HepG2 (cell line): ENCODE measurements around the gene U2AF2. TPM values are rescaled to one million over a fixed set of nuclear protein-coding genes. Genes with fewer than 3 reads are reported as not detected.
A peak's percentile ranks its signal among the peaks of the same experiment; 100 is the strongest.

Experiments used
- ATAC-seq: fragments of 200-7000 bp; cut with Tn5 transposase; 3 replicates; pipeline ENCODE4 v1.9.1; 2020; ENCODE audit warnings: mild to moderate bottlenecking, moderate library complexity
- BruUV-seq: library from RNA; stranded (reverse); fragments of 400-500 nt; replicated peaks from 2 replicates; lab custom pipeline; 2021; lab: Mats Ljungman, UMichigan
- CTCF ChIA-PET: fragments of 300-600 bp; formaldehyde crosslinking; extraction: SDS; loops from one replicate; lab custom pipeline; 2021; ENCODE audit warnings: low total read pairs, inconsistent platforms, low intra/inter-chr PET ratio; lab: Yijun Ruan, JAX
- POLR2A ChIA-PET: fragments of 350-600 bp; sonication (Branson Sonifier 250); formaldehyde crosslinking; loops from one replicate; lab custom pipeline; 2020; ENCODE audit warnings: antibody characterized with exemption, inconsistent platforms; lab: Yijun Ruan, JAX
- DNase-seq: peaks from one replicate; pipeline ENCODE4 v3.0.0-alpha.2; 2015; ENCODE audit warnings: low spot score
- FAIRE-seq: peaks from 3 replicates; lab custom pipeline; 2011; peaks lifted over from hg19 to GRCh38; lab: Jason Lieb, UNC
- H2AFZ ChIP-seq: one replicate; pipeline ENCODE4 v1.6.1; 2011; ENCODE audit warnings: low read length, inconsistent platforms
- H3K27ac ChIP-seq: fragments of 300-600 bp; 3 replicates; pipeline ENCODE4 v1.8.0; 2011; ENCODE audit warnings: mixed run types, mild to moderate bottlenecking, mixed read lengths, low read length, inconsistent platforms; ENCODE audit not compliant: insufficient read depth; ENCODE audit errors: extremely low read length
- H3K27me3 ChIP-seq, 2 experiments: fragments of 200-600 bp in 1 of 2; 2 replicates in 1 of 2; 3 replicates in 1 of 2; pipeline versions ENCODE4 v1.6.0 to v1.8.0; 2011; ENCODE audit warnings: low read length in 2 of 2, mild to moderate bottlenecking in 2 of 2, moderate library complexity in 2 of 2, inconsistent platforms in 1 of 2; ENCODE audit not compliant: insufficient read depth in 2 of 2, control insufficient read depth in 1 of 2
- H3K36me3 ChIP-seq, 2 experiments: fragments of 200-600 bp in 1 of 2; replicated peaks in 1 of 2; 2 replicates in 1 of 2; 3 replicates in 1 of 2; pipeline versions ENCODE4 v1.5.1 to v1.8.0; 2011; ENCODE audit warnings: low read length in 2 of 2, inconsistent platforms in 1 of 2; ENCODE audit not compliant: insufficient read depth in 2 of 2, control insufficient read depth in 1 of 2
- H3K4me1 ChIP-seq: 2 replicates; pipeline ENCODE4 v1.5.1; 2012; ENCODE audit warnings: low read length, inconsistent platforms; ENCODE audit not compliant: insufficient read depth
- H3K4me2 ChIP-seq: 2 replicates; pipeline ENCODE4 v1.6.0; 2011; ENCODE audit warnings: low read depth, low read length, inconsistent platforms
- H3K4me3 ChIP-seq, 3 experiments: fragments of 200-600 bp in 1 of 3; sonication (generic), shearing (Covaris generic) in 1 of 3; replicated peaks in 1 of 3; 2 replicates each; pipeline ENCODE4 v1.5.1; 2011 to 2016; ENCODE audit warnings: low read length in 3 of 3, inconsistent platforms in 2 of 3, low read depth in 2 of 3, mild to moderate bottlenecking in 2 of 3, control low read depth in 1 of 3, mixed read lengths in 1 of 3; ENCODE audit not compliant: insufficient read depth in 1 of 3
- H3K79me2 ChIP-seq: one replicate; pipeline ENCODE4 v1.6.1; 2011; ENCODE audit warnings: low read length, inconsistent platforms; ENCODE audit not compliant: insufficient read depth
- H3K9ac ChIP-seq: 2 replicates; pipeline ENCODE4 v1.6.0; 2011; ENCODE audit warnings: mild to moderate bottlenecking, low read depth, low read length, inconsistent platforms; ENCODE audit not compliant: insufficient read depth
- H3K9me3 ChIP-seq: 2 replicates; pipeline ENCODE4 v1.5.1; 2012; ENCODE audit warnings: mild to moderate bottlenecking, low read length
- H4K20me1 ChIP-seq: 2 replicates; pipeline ENCODE4 v1.6.0; 2011; ENCODE audit warnings: inconsistent platforms, mild to moderate bottlenecking, low read length, moderate library complexity; ENCODE audit not compliant: insufficient read depth
- CEBPB ChIP-seq: IDR thresholded peaks from 2 replicates; pipeline ENCODE4 v1.6.1; 2011; ENCODE audit warnings: low read depth, low read length, improper control_type of control experiment, borderline replicate concordance
- HMG20A ChIP-seq: IDR thresholded peaks from 2 replicates; pipeline ENCODE4 v1.6.1; 2016; ENCODE audit warnings: borderline replicate concordance
- HOXA7 ChIP-seq: sonication (generic); formaldehyde crosslinking; IDR thresholded peaks from 2 replicates; pipeline ENCODE4 v1.8.1; 2022; ENCODE audit warnings: mild to moderate bottlenecking, missing genetic modification reagents, moderate library complexity
- HOXA9 ChIP-seq: sonication (generic); formaldehyde crosslinking; IDR thresholded peaks from 2 replicates; pipeline ENCODE4 v1.8.1; 2022; ENCODE audit warnings: missing genetic modification reagents, mild to moderate bottlenecking, moderate library complexity, borderline replicate concordance
- LCORL ChIP-seq, 2 experiments: fragments of 450-650 bp in 1 of 2; sonication (generic) in 1 of 2; formaldehyde crosslinking in 1 of 2; IDR thresholded peaks; 2 replicates each; pipeline versions ENCODE4 v1.5.0 to v1.6.1; 2017 to 2020; ENCODE audit warnings: antibody characterized with exemption in 1 of 2, missing genetic modification reagents in 1 of 2
- PRDM10 ChIP-seq: sonication (generic); formaldehyde crosslinking; IDR thresholded peaks from 2 replicates; pipeline ENCODE4 v1.4.0; 2020; ENCODE audit warnings: low read depth, missing genetic modification reagents
- PTBP1 ChIP-seq: fragments of 200-400 bp; formaldehyde crosslinking; IDR thresholded peaks from 2 replicates; pipeline ENCODE4 v1.6.1; 2018; ENCODE audit warnings: low read length, low read depth; ENCODE audit not compliant: poor library complexity, severe bottlenecking
- REXO4 ChIP-seq: sonication (generic); formaldehyde crosslinking; IDR thresholded peaks from 2 replicates; pipeline ENCODE4 v1.8.0; 2022; ENCODE audit warnings: missing genetic modification reagents, mild to moderate bottlenecking, borderline replicate concordance
- ZNF292 ChIP-seq: sonication (generic); formaldehyde crosslinking; IDR thresholded peaks from 2 replicates; pipeline ENCODE4 v1.8.1; 2022; ENCODE audit warnings: mild to moderate bottlenecking, low read depth, missing genetic modification reagents, borderline replicate concordance
- ZNF430 ChIP-seq: sonication (generic); formaldehyde crosslinking; IDR thresholded peaks from 2 replicates; pipeline ENCODE4 v1.9.0; 2021; ENCODE audit warnings: mild to moderate bottlenecking, missing genetic modification reagents
- WGBS: methylation state at CpG from one replicate; pipeline ENCODE4 v1.1.6; 2017; ENCODE audit warnings: low lambda C conversion rate; 5-methylcytosine and 5-hydroxymethylcytosine counted together
- in situ Hi-C: cut with HindIII; loops from 2 replicates; pipeline ENCODE4 v1.10.0; 2017; ENCODE audit warnings: low pct_unique_long_range_greater_than_20kb; ENCODE audit not compliant: extremely low pct_ligation_motif_present
- intact Hi-C: fragments of 100-400 bp; cut with micrococcal nuclease; formaldehyde crosslinking; loops from one replicate; pipeline ENCODE4 v1.10.0; 2022; ENCODE audit not compliant: unreplicated experiment
- polyA plus RNA-seq, 8 experiments: library from polyadenylated mRNA; depleted of rRNA in 3 of 8; stranded (reverse) in 7 of 8; unstranded in 1 of 8; fragments of >200 nt; fragmentation: Illumina TruSeq in 4 of 8; extraction: Trizol in 4 of 8; gene quantifications; 2 replicates each; pipeline versions ENCODE4 v1.2.1 to v1.2.3, GENCODE V29; 2011 to 2016; ENCODE audit warnings: low read depth in 4 of 8, missing spikeins in 1 of 8, mixed read lengths in 1 of 8; ENCODE audit not compliant: insufficient read depth in 1 of 8
- total RNA-seq, 5 experiments: library from RNA; depleted of rRNA; stranded (reverse); fragments of >200 nt; fragmentation: Illumina TruSeq; extraction: Trizol; gene quantifications; 2 replicates each; pipeline ENCODE4 v1.2.3, GENCODE V29; 2016; ENCODE audit warnings: low read depth in 1 of 5

The U2AF2 gene
- total and polyA plus RNA-seq, 2 of the 13 experiments (the other 11 are each of a cell fraction or from before 2014, with no cell fraction given), result 84.3 to 124 TPM

DNA sequence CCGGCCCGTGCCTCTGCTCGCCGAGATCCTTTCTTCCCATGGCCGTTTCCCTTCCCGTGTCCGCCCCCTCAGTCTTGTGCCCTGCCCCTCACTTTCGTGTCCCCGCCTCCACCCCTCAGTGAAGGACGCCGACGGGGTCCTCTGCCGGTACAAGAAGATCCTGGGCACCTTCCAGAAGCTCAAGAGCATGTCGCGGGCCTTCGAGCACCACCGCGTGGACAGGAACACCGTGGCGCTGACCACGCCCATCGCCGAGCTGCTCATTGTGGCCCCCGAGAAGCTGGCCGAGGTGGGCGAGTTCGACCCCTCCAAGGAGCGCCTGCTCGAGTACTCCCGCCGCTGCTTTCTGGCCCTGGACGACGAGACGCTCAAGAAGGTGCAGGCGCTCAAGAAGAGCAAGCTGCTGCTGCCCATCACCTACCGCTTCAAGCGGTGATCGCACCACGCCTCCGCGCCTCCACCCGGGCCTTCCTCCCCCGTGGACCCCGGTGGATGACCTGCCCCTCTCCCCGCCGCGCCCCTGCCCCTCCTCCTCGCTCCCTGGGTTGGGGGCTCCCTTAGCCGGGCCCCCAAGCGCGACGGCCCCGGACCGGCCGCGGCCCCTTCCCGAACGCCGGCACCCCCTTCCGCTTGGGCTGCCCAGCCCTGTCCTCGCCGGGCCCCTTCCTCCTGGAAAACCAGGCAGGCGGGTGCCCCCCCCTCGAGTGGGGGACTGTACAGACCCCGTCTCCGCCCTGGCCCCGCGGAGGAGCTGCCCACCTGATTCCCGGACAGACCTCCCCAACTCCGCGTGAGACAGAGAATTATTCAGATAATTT is 2.3 kb upstream of the U2AF2 start:
- intact Hi-C loops (no loop called here), in situ Hi-C loops (no loop called here)
- Histone ChIP-seq H3K27me3 (no peaks in the 10 kb centered on the region; a peak in 1 of 5 replicates), H4K20me1 (peaks cover 23% of the 10 kb centered on the region), H3K4me1 (peaks cover 26% of the 10 kb centered on the region), H3K27ac (no peak overlapping the region), H2AFZ (no peak overlapping the region), H3K4me2 (peak overlapping the region; percentile 91; the same call in 1 of the 2 replicates), H3K36me3 (no peaks in the 10 kb centered on the region; a peak in 1 of 5 replicates), H3K9ac (no peak overlapping the region), H3K9me3 (no peaks in the 10 kb centered on the region), H3K79me2 (peaks cover 25% of the 10 kb centered on the region), H3K4me3 (no peak overlapping the region)
- TF ChIP-seq PTBP1 (no peak), HOXA7 (CRISPR knock-in tag) (no peak), LCORL (IDR thresholded peaks at IDR 0.05) (no peak), LCORL (CRISPR knock-in tag; IDR thresholded peaks at IDR 0.05) (no peak), HMG20A (no peak), HOXA9 (CRISPR knock-in tag) (no peak), ZNF292 (no peak), ZNF430 (CRISPR knock-in tag) (no peak), REXO4 (CRISPR knock-in tag) (no peak), PRDM10 (CRISPR knock-in tag) (no peak), CEBPB (no peak)
- no peak for DNase-seq
- ChIA-PET POLR2A (interaction anchor here (0.7 kb wide), 1 partner anchor 30 kb away, joined by 3 read pairs; no protein-coding TSS in a partner anchor), CTCF (interaction anchor here (1.7 to 2.3 kb wide), 2 partner anchors 19 to 20 kb away, joined by 7 to 21 read pairs; no protein-coding TSS in a partner anchor)
- BruUV-seq, result no TSS peak
- 96% methylated on average over 65 of the region's 71 CpGs for WGBS
- no peak for FAIRE-seq
- no peak for ATAC-seq
